ENCODE results near the gene TLR2.

- TF ChIP-seq POLR2A (IDR thresholded peaks at IDR 0.05) = no peak
- TF ChIP-seq CTCF (IDR thresholded peaks at IDR 0.05) = no peak
Observed at GRCh38 chr4:153745651-153746050, 61.6 kb downstream of the TLR2 start.
